ENCODE results near the gene KLHDC8A. TPM values are rescaled to one million over a fixed set of nuclear protein-coding genes. Genes with fewer than 3 reads are reported as not detected.

The KLHDC8A gene
- total and polyA plus RNA-seq, 2 of the 13 experiments (the other 11 are each of a cell fraction or from before 2014, with no cell fraction given) = not detected

GRCh38 chr1:205396967-205397616, 40.4 kb upstream of the KLHDC8A start (continued):
- TF ChIP-seq ZNF318 (CRISPR knock-in tag; IDR thresholded peaks at IDR 0.05) (no peak), HINFP (CRISPR knock-in tag; IDR thresholded peaks at IDR 0.05; ENCODE audit: low read depth) (no peak), CBX2 (IDR thresholded peaks at IDR 0.05; ENCODE audit: low read depth, low read length) (no peak), CBX2 (CRISPR knock-in tag; IDR thresholded peaks at IDR 0.05; ENCODE audit: low read depth) (no peak), ZNF362 (CRISPR knock-in tag; IDR thresholded peaks at IDR 0.05; ENCODE audit: borderline replicate concordance) (peak; percentile 64; the same call in 1 of the 2 replicates), ETS1 (CRISPR knock-in tag; IDR thresholded peaks at IDR 0.05) (no peak), FOXK1 (CRISPR knock-in tag; IDR thresholded peaks at IDR 0.05; ENCODE audit: borderline replicate concordance, low read depth) (no peak), ZNF574 (CRISPR knock-in tag; IDR thresholded peaks at IDR 0.05) (no peak), RORA (CRISPR knock-in tag; IDR thresholded peaks at IDR 0.05) (no peak), ZNF232 (CRISPR knock-in tag; IDR thresholded peaks at IDR 0.05; ENCODE audit: borderline replicate concordance) (no peak), NRL (CRISPR knock-in tag; IDR thresholded peaks at IDR 0.05; ENCODE audit: borderline replicate concordance) (no peak), ZNF766 (CRISPR knock-in tag; IDR thresholded peaks at IDR 0.05; ENCODE audit: borderline replicate concordance) (no peak), MBNL3 (CRISPR knock-in tag; conservative IDR thresholded peaks at IDR 0.05) (no peak), DNMT3B (CRISPR knock-in tag; conservative IDR thresholded peaks at IDR 0.05) (no peak)

Data from HepG2 (cell line).